Spleen (tissue), 7 donors: ENCODE results near the gene PSMG4.

Experiments
- POLR2AphosphoS5 ChIP-seq, 3 donors: sonication (generic); formaldehyde crosslinking; IDR thresholded peaks; one replicate each; pipeline ENCODE4 v1.5.1; 2017; ENCODE audit warnings: antibody characterized with exemption in 3 of 3
- TF ChIP-seq, protein P1 (sequence below), 11 experiments: fragments of 200-600 bp in 7 of 11; fragments of 450-650 bp in 4 of 11; sonication (generic) in 4 of 11; IDR thresholded peaks in 8 of 11; conservative IDR thresholded peaks in 3 of 11; 1 replicate in 7 of 11; 2 replicates in 4 of 11; pipeline versions ENCODE4 v1.4.0 to v1.8.0; 2016 to 2021; ENCODE audit warnings: antibody characterized with exemption in 11 of 11, inconsistent platforms in 4 of 11, mild to moderate bottlenecking in 1 of 11
- donor health status: DM: no; HTN: no; CAD: no; lungs with moderate emphysema.
- donor health status: DM: no; HTN: no; CAD: no.
- donor health status: DM: no; HTN: no; CAD: no.

DNA sequence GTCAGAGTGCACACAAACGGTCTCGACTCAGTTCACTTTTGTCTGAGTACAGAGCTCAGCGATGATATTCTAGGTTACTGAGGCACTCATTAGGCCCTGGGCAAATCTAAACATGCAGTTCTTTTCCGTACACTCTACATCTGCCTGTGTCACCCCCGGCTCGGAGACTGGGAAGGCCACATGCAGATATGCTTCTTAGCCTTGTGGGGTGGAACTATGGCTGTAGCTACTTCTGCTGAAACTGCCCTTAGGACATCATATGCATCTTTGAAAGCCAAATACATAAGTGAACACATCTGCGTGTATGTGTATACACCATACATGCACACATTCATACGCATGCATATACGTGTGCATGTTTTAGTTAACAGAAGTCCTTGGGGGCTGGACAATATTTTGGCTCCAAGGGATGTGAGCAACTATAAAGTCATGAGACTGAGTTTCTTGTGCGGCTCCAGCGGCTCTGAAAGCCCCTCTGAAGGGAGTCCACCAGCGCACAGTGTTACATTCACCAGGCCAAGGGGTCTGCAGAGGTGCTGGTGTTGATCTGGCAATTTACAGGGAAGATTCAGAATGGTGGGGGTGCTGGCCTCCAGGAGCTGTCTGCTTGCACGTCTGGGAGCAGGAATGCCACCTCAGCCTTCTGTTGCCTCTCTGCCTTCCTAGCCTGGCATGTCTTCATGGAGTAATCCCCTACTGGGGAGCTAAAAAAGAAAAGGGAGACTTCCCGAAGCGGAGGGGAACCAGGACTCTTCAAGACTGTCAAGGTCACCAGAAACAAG, 31.6 kb downstream of the PSMG4 start:
- TF ChIP-seq, protein P1, sequence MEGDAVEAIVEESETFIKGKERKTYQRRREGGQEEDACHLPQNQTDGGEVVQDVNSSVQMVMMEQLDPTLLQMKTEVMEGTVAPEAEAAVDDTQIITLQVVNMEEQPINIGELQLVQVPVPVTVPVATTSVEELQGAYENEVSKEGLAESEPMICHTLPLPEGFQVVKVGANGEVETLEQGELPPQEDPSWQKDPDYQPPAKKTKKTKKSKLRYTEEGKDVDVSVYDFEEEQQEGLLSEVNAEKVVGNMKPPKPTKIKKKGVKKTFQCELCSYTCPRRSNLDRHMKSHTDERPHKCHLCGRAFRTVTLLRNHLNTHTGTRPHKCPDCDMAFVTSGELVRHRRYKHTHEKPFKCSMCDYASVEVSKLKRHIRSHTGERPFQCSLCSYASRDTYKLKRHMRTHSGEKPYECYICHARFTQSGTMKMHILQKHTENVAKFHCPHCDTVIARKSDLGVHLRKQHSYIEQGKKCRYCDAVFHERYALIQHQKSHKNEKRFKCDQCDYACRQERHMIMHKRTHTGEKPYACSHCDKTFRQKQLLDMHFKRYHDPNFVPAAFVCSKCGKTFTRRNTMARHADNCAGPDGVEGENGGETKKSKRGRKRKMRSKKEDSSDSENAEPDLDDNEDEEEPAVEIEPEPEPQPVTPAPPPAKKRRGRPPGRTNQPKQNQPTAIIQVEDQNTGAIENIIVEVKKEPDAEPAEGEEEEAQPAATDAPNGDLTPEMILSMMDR (IDR thresholded peaks at IDR 0.05 in 8 of 11, conservative IDR thresholded peaks at IDR 0.05 in 3 of 11): no peak
- no peak for TF ChIP-seq POLR2AphosphoS5 (IDR thresholded peaks at IDR 0.05)
